ENCODE results near the gene GATAD2A.

The GATAD2A gene

GRCh38 chr19:19528721-19529490 is 123.4 kb downstream of the GATAD2A start, which contains the start of gene YJEFN3:
TSS of gene YJEFN3 (plus strand) at chr19:19528911. CDS start at chr19:19528933, 22 bp downstream.
- peak within 1 kb of the TSS; percentile 42 for H3K27ac ChIP-seq
- POLR2A ChIA-PET (ENCODE audit: low non-redundant PET), result no interaction called here
- DNase-seq (ENCODE audit: low spot score), result no peak
- TF ChIP-seq, protein P1, sequence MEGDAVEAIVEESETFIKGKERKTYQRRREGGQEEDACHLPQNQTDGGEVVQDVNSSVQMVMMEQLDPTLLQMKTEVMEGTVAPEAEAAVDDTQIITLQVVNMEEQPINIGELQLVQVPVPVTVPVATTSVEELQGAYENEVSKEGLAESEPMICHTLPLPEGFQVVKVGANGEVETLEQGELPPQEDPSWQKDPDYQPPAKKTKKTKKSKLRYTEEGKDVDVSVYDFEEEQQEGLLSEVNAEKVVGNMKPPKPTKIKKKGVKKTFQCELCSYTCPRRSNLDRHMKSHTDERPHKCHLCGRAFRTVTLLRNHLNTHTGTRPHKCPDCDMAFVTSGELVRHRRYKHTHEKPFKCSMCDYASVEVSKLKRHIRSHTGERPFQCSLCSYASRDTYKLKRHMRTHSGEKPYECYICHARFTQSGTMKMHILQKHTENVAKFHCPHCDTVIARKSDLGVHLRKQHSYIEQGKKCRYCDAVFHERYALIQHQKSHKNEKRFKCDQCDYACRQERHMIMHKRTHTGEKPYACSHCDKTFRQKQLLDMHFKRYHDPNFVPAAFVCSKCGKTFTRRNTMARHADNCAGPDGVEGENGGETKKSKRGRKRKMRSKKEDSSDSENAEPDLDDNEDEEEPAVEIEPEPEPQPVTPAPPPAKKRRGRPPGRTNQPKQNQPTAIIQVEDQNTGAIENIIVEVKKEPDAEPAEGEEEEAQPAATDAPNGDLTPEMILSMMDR (conservative IDR thresholded peaks at IDR 0.05; ENCODE audit: low read depth), result no peak
- CTCF ChIA-PET, result interaction anchor here (0.5 to 1.4 kb wide), 3 partner anchors 13 to 98 kb away, joined by 3 to 4 read pairs (median 4); partner anchors contain the start of gene NDUFA13

DNA sequence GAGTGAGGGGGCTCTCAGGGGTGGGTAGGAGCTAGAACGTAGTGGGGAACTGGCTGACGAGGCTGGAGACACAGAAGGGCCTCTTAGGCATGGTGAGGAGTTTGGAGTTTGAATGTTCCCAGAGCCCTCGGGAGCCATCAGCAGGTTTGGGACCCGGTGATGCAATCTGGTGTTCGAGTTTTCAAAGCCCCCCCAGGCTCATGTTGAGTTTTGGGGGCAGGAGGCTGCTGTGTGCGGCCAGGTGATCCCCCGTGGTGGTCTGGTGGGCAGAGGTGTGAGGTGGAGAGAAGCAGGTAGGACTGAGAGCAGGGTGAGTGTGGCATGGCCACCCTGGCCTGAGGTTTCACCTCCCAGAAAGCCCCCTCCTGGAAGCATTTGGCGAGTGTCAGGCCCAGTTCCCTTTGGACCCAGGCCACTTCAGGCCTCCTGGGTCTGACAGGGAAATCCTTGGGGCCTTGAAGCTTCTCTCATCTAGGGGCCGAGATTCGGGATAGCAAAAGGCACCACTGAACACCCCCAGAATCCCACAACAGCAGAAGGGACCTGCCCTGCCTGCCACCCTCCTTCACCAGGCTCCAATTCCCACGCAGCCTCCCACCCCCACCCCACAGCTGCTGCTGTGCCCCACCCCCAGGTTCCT is 124.4 kb downstream of the GATAD2A start:
- TF ChIP-seq, protein P1 (conservative IDR thresholded peaks at IDR 0.05; ENCODE audit: low read depth), result no peak
- POLR2A ChIA-PET (ENCODE audit: low non-redundant PET), result no interaction called here

DNA sequence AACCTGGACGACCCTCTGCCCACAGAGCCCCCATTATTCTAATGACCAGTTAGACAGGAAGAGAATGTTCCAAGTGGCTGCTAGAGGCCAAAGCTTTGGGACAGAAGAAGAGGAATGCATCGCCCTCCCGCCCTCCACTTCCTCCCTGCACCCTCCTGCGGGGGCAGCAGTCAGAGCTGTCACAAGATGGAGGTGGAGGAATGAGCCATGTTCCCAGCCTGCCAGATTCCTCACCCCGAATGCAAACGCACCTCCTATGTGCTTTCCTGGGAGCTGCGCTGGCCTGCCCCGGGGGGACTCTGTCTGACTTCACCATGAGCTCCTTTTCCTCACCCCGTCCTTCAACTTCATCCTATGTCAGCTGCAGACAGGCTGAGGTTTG is 124.9 kb downstream of the GATAD2A start:
- ChIA-PET POLR2A (ENCODE audit: low non-redundant PET) (no interaction called here), CTCF (interaction anchor here (0.6 to 1.4 kb wide), 3 partner anchors 15 to 1498 kb away, joined by 4 to 7 read pairs (median 4); partner anchors contain the start of genes GMIP and NDUFA13)
- H3K27ac ChIP-seq, result peak overlapping the region; percentile 42
- DNase-seq (ENCODE audit: low spot score), result no peak
- TF ChIP-seq, protein P1 (conservative IDR thresholded peaks at IDR 0.05; ENCODE audit: low read depth), result no peak

More for the DNA sequence above, 124.4 kb downstream of the GATAD2A start:
- DNase-seq (ENCODE audit: low spot score), result no peak
- CTCF ChIA-PET, result interaction anchor here (0.5 to 1.4 kb wide), 4 partner anchors 14 to 114 kb away, joined by 3 to 7 read pairs (median 4); partner anchors contain the start of genes GMIP and NDUFA13
- H3K27ac ChIP-seq, result peak overlapping the region; percentile 42

- DNase-seq (ENCODE audit: low spot score), result no peak
- CTCF ChIA-PET, result interaction anchor here (0.6 to 3.3 kb wide), 4 partner anchors 72 to 1498 kb away, joined by 4 to 33 read pairs (median 6); partner anchors contain the start of gene GMIP
- peak overlapping the region; percentile 42 for H3K27ac ChIP-seq
- TF ChIP-seq, protein P1 (conservative IDR thresholded peaks at IDR 0.05; ENCODE audit: low read depth), result no peak
- POLR2A ChIA-PET (ENCODE audit: low non-redundant PET), result no interaction called here
Measured at GRCh38 chr19:19530889-19531288, 125.4 kb downstream of the GATAD2A start.

- TF ChIP-seq, protein P1 (conservative IDR thresholded peaks at IDR 0.05; ENCODE audit: low read depth), result peak; percentile 98
- peak; percentile 67 for DNase-seq (ENCODE audit: low spot score)
- POLR2A ChIA-PET (ENCODE audit: low non-redundant PET), result interaction anchor here (0.6 kb wide), 1 partner anchor 20 kb away, joined by 3 read pairs; no protein-coding TSS in a partner anchor
- CTCF ChIA-PET, result interaction anchor here (0.6 to 3.3 kb wide), 24 partner anchors 9 to 910 kb away, joined by 3 to 33 read pairs (median 4); partner anchors contain the start of genes GMIP and NDUFA13
- H3K27ac ChIP-seq, result 0 out of 2 replicates have a peak overlapping the region, but pooled peaks have one; percentile 2
Measured at GRCh38 chr19:19531951-19532805, 126.7 kb downstream of the GATAD2A start.
